Measurements from ENCODE around the gene EFS.
"Not testable (repeated sequence)": the region's sequence is repeated elsewhere in the genome, so short reads cannot be mapped to it uniquely, and the experiment has no call there.

The EFS gene

DNA sequence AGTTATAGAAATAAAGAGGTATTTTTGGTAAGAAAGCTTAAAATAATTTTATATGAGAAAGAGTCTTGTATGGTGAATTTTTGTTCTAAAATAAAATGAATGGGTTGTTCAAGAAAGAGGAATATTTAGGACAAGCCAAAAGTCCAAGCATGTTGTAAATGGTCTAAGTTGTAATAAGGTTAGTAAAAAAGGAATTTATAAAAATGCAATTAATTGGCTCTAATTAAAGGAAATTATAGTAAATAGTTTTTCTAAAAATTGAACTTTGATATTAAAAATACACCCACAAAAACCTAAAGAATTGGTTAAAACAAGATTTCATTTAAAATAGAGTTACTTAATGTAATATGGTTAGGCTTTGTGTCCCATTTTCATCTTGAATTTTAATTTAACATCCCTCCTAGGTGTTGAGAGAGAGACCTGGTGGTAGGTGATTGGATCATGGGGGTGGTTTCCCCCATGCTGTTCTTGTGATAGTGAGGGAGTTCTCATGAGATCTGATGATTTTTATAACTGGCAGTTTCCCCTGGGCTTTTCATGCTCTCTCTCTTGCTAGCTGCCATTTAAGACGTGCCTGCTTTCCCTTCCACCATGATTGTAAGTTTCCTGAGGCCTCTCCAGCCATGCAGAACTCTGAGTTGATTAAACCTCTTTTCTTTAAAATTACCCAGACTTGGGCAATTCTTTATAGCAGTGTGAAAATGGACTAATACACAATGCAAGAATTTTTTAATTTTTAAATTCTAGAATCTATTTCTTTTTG lies 25.3 kb downstream of the EFS start:
- in situ Hi-C loops (cut with HindIII; ENCODE audit: low sequenced_read_pairs), result no loop called here

DNA sequence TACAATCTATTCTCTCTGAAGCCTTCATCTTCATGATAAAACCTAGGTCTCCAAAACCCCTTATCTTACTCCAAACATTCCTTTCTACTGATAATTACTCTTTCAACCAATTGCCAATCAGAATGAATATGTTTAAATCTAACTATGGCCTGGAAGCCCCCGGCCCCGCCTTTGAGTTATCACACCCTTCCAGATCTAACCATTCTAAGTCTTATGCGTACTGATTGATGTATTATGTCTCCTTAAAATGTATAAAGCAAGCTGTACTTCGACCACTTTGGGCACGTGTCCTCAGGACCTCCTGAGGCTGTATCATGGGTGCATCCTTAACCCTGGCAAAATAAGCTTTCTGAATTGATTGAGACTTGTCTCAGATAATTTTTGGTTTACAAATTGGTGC lies 29.3 kb downstream of the EFS start:
- in situ Hi-C loops (cut with HindIII; ENCODE audit: low sequenced_read_pairs), result no loop called here

DNA sequence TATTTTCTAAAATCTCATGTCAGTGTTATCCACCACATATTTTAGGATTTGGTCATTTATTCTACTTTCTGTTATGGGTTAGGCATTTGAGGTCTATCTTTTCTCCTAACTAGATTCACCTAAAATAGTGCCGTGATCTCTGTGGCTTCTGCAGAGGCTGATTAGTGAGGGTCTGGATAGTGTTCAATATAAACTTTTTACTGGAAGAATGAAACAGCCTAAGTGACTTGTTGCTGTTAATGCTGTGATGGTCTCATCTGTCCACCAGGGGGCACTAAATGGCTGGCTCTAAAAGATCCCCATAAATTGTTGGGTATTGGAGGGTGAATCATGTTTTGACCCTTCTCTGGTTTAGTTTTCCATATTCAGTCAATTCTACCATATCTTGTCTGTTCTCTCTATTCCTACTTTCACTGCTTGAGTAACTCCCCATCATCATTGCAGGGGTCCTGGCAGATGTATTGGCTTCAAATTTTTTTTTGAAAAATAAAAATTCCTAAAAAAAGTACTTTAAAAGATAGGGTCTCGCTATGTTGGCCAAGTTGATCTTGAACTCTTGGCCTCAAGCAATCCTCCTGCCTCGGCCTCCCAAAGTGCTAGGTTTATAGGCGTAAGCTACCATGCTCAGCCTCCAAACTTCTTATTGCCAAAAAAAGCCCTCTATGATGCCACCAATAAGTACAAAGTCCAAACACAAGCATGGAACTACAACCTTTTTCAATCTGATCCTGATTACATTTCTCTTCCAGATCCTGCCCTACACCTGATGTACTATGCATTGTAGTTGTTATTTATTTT lies 36.8 kb downstream of the EFS start:
- in situ Hi-C loops (cut with HindIII; ENCODE audit: low sequenced_read_pairs), result no loop called here

DNA sequence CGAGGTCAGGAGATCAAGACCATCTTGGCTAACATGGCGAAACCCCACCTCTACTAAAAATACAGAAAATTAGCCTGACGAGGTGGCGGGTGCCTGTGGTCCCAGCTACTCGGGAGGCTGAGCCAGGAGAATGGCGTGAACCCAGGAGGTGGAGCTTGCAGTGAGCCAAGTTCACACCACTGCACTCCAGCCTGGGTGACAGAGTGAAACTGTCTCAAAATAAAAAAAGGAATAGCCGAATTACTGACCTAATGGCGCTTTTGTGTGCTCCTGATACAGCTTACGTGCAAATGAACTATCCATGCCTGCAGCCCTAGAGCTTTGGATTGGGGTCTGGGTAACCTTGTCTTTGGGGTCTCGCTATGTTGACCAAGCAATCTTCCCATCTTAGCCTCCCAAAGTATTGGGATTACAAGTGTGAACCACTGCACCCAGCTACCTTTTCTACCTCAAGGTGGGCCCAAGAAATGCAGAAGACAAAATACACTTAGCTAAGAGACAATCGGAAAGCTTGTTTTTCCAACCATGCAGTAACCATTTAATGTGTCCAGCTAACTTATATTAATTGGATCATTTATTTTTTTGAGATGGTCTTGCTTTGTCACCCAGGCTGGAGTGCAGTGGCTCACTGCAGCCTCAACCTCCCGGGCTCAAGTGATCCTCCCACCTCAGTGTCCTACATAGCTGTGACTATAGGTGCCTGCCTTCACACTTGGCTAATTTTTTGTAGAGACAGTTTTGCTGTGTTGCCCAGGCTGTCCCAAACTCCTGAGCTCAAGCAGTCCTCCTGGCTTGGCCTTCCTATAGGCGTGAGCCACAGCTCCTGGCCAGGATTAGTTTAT lies 38.3 kb downstream of the EFS start:
- in situ Hi-C loops (cut with HindIII; ENCODE audit: low sequenced_read_pairs), result no loop called here

DNA sequence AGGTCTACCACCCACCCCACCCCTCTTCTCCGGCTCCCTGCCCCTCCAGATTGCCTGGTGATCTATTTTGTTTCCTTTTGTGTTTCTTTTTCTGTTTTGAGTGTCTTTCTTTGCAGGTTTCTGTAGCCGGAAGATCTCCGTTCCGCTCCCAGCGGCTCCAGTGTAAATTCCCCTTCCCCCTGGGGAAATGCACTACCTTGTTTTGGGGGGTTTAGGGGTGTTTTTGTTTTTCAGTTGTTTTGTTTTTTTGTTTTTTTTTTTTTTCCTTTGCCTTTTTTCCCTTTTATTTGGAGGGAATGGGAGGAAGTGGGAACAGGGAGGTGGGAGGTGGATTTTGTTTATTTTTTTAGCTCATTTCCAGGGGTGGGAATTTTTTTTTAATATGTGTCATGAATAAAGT lies 39.2 kb downstream of the EFS start:
- in situ Hi-C loops (cut with HindIII; ENCODE audit: low sequenced_read_pairs), result not testable (repeated sequence)

DNA sequence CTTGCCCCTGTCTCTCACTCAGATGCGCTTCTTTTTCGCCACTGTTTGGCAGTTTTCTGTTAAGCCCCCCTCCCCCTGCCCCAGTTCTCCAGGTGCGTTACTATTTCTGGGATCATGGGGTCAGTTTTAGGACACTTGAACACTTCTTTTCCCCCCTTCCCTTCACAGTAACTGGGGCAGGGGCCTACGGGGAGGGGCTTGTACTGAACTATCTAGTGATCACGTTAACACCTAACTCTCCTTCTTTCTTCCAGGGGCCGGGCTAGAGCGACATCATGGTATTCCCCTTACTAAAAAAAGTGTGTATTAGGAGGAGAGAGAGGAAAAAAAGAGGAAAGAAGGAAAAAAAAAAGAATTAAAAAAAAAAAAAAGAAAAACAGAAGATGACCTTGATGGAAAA lies 40.0 kb downstream of the EFS start:
- in situ Hi-C loops (cut with HindIII; ENCODE audit: low sequenced_read_pairs), result no loop called here

DNA sequence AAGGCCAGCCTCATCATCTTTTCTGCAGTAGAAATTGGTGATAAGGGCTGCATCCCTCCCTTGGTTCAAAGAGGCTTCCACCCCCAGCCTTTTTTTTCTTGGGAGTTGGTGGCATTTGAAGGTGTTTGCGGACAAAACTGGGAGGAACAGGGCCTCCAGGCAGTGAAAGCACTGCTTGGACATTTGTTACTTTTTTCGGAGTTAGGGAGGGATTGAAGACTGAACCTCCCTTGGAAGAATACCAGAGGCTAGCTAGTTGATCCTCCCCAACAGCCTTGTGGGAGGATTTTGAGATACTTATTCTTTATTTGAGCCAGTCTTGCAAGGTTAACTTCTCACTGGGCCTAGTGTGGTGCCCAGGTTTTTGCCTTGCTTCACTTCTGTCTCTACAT lies 40.5 kb downstream of the EFS start:
- in situ Hi-C loops (cut with HindIII; ENCODE audit: low sequenced_read_pairs), result no loop called here

DNA sequence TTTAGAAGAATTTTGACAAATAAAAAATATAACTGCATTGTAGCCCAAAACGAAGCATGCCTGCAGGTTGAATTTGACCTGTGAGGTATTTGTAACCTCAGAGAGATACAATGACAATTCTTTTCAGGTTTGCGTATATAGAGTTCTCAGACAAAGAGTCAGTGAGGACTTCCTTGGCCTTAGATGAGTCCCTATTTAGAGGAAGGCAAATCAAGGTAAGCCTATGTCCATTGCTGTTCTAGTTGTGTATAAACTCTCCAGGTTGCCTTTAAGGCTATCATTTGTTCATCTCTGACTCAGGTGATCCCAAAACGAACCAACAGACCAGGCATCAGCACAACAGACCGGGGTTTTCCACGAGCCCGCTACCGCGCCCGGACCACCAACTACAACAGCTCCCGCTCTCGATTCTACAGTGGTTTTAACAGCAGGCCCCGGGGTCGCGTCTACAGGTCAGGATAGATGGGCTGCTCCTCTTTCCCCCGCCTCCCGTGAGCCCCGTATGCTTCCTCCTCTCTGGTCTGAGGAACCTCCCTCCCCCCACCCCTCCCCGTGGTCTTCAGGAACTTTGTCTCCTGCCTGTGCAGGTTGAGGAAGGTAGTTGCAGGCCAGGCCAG lies 41.0 kb downstream of the EFS start:
- in situ Hi-C loops (cut with HindIII; ENCODE audit: low sequenced_read_pairs), result no loop called here

DNA sequence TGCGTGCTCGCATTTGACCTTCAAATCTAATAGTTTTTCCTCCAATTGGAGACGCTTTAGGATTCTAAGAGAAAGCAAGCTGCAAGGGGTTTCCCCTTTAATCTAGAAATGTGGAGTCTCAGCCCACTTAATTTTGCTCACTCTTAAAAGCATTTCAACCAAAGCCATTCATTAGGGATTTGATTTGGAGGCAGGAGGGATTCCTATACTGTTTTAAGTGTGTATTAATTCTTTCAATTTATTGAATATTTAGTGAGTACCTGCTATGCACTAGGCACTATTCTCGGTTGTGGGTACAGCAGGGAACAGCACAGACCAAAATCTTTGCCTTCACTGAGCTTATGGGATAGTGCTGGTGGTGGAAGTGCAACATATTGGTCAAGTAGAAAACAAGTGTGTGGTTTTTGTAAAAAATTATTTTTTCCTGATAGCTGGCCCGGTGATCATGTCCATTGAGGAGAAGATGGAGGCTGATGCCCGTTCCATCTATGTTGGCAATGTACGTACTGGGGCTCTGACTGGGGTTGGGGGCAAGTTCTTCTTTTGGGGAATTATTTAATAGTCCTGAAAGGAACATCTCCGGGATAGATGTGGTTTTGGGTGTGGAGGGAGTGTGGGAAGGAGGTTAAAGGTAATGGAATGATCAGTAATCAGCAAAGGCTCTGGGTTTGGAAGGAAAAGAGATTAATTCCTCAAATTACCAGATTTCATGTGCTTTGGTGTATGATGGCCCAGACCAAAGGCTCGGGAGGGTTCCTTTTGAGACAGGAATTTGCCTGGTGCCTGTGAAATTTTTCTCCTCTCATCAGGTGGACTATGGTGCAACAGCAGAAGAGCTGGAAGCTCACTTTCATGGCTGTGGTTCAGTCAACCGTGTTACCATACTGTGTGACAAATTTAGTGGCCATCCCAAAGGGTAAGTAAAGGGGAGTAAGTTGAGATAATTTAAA lies 42.1 kb downstream of the EFS start:
- in situ Hi-C loops (cut with HindIII; ENCODE audit: low sequenced_read_pairs), result no loop called here

DNA sequence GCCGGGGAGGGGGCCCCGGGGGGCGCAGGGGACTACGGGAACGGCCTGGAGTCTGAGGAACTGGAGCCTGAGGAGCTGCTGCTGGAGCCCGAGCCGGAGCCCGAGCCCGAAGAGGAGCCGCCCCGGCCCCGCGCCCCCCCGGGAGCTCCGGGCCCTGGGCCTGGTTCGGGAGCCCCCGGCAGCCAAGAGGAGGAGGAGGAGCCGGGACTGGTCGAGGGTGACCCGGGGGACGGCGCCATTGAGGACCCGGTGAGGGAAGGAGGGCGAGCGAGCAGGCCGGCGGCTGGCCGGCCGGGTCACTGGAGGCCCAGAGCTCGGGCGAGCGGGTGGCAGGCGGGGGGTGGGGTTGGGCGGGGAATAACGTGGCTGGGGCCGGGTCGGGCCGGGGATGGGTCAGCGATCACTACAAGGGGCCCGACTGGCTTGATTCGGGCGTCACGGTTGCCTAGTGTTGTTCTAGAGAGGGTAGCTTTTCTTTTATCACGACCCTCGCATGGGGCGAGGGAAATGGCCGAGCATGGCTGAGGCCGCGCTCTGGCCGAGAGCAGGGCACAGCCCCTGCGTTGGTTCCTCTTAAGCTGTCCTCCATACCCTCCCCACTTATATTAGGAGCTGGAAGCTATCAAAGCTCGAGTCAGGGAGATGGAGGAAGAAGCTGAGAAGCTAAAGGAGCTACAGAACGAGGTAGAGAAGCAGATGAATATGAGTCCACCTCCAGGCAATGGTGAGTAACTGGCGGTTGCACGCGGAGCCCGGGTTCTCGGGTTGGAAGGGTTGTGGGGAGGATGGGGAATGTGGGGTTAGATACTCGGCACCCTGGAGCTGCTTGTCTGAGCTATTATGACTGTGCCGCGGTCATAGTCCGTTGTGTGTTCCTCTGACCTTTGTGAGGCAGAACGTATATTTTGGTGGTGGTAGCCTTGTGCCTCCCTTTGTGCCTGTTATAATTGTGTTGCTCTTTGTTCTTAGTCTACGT lies 43.1 kb downstream of the EFS start:
- in situ Hi-C loops (cut with HindIII; ENCODE audit: low sequenced_read_pairs), result no loop called here

DNA sequence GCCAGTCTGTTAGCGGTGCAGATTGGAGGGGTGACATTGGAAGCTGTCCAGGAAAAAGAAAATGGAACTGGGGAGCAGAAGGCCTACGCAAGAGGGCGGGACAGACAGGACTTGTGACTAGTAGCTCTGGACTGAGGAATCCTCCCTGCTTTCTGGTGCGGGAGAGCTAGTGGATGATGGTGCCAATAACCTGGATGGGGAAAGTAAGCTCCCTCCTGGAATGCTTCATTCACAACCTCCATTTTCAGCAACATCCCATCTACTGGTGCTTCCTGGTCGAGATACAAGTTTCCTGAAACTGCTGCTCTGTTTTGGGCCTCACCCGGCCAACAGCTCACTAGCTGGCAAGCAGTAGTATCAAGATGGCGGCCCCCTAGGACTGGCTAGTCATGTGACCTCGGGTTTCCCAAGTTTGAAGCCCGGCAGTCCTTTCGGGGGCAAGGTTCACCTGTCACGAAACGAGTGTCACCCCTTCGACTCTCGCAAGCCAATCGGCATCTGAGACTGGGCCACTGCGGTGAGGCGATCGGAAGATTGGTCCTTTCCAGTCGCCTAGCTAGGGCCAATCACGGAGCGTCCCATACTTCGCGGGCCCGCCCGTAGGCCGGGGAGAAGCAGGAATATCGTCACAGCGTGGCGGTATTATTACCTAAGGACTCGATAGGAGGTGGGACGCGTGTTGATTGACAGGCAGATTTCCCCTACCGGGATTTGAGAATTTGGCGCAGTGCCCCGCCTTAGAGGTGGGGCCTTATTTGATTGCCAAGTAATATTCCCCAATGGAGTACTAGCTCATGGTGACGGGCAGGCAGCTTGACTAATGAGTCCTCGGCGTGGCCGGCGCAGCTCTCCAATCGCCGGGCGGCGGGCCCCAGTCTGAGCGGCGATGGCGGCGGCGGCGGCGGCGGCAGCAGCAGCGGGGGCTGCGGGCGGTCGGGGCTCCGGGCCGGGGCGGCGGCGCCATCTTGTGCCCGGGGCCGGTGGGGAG lies 44.1 kb downstream of the EFS start, which contains the start of gene PABPN1:
TSS of gene PABPN1 (plus strand) at position 874 of the 988 bp plus-strand sequence. CDS start at position 887, 13 bp downstream.
- in situ Hi-C loops (cut with HindIII; ENCODE audit: low sequenced_read_pairs), result no loop called here

DNA sequence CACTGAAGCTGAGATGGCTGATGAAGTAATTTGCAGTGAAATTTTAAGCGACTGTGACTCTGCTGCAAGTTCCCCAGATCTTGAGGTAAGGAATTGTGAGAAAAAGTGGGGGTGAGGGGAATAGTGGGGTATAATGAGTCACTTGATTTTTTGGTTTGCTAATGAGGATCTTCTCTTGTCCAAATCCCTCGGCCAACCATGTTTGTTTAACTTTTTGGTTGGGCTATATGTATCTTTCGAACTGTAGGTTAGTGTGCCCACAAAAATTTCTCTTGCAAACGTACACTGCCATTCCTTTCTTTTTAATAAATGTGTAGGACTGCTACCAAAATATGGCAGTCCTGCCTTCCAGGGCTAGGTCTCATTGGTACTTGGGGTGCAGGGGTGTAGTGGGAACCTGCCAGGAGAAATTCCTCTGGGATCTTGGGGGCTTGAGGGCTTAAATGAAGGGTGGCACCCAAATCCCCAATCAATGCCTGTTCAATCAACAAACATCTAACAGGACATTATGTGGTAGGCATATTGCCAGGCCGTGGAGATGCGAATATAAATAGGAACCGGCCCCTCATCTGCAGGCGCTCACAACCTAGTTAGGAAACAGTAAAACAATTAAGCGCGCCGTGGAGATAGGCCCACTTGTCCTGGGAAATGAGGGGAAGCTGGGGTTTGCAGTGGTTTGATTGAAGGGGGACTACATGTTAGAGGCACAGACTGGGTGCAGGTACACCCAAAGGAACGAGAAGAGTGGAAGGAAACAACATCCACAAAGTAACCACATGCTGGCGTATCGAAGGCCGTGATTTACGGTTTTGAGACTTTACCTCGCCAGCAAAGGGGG lies 45.0 kb downstream of the EFS start:
- in situ Hi-C loops (cut with HindIII; ENCODE audit: low sequenced_read_pairs), result no loop called here

DNA sequence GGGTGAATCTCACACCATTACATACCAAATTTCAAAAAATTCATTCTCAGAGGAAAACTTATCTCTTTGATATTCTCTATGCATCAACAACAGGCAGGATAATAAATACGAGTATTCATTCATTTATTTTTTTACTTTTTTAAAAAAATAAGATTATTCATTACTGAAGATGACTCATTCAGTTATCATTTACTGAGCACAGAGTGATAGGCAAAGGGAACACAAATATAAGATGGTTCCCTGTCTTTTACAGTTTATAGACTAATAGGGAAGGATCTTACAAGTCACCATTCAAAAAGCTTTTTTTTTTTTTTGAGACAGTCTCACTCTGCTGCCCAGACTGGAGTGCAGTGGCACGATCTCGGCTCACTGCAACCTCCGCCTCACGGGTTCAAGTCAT lies 48.7 kb downstream of the EFS start:
- in situ Hi-C loops (cut with HindIII; ENCODE audit: low sequenced_read_pairs), result no loop called here

DNA sequence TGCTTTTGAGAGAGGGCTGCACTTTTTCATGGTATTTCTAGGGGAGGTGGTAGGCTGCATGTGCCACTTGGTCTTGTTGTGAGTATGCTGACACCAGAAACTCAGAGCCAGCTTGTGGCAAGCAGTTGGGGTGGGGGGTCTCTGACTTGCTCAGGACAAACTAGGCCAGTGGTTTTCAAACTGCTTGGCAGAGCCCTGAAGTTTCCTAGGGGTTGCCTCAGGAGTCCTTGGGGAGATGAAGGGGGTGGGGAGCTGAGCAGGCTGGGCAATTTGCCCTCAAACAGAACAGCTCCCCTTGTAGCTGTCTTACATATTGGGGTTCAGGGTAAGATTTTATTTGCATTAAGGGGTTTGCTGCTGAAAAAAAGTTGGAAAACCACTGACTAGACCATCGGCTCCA lies 54.4 kb downstream of the EFS start:
- in situ Hi-C loops (cut with HindIII; ENCODE audit: low sequenced_read_pairs), result no loop called here

DNA sequence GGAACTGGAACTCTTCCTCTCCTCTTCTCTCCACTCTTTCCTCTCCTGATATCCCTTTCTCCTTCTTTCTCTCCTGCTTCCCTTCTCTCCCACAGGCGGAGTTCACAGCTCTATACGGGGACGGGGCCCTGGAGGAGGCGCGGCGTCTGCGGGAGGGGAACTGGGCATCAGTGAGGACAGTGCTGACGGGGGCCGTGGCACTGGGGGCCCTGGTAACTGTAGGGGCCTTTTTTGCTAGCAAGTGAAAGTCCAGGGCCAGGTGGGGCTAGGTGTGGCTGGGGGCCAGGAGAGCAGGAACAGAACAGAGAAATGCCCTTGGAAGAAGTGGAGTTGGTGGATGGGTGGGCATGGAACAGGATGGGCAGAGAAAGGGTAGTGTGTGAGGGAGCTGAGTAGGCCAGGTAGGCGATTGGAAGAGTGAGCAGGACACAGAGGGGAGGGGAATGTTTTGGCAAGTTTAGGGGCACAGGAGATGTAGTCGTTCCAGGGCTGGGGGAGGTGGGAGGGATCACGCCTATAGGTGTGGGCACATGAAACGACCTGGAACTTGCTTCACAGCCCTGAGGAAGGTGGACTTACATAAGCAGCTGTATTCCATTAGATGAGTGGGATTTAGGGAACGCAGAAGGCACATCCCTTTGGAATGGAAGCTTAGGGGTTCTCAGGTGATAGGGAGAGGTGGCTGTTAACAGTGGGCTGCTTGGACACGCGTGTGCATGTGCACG lies 56.1 kb downstream of the EFS start:
- in situ Hi-C loops (cut with HindIII; ENCODE audit: low sequenced_read_pairs), result no loop called here
